ENCODE data around the gene ICA1L. TPM values are rescaled to one million over a fixed set of nuclear protein-coding genes. Genes with fewer than 3 reads are reported as not detected.

ICA1L gene
- total and polyA plus RNA-seq, 2 of the 13 experiments (the other 11 are each of a cell fraction or from before 2014, with no cell fraction given): 1.5 to 2.4 TPM

GRCh38 chr2:202881570-202881969 is 10.0 kb upstream of the ICA1L start (continued):
- no peak for TF ChIP-seq MZF1 (CRISPR knock-in tag; IDR thresholded peaks at IDR 0.05; ENCODE audit: borderline replicate concordance)
- TF ChIP-seq ZNF678 (CRISPR knock-in tag; IDR thresholded peaks at IDR 0.05): no peak
- peak; percentile 78; the same call in 1 of the 2 replicates for TF ChIP-seq HMG20A (CRISPR knock-in tag; IDR thresholded peaks at IDR 0.05; ENCODE audit: borderline replicate concordance)
- TF ChIP-seq FOXO4 (CRISPR knock-in tag; conservative IDR thresholded peaks at IDR 0.05): no peak
- TF ChIP-seq ZNF296 (CRISPR knock-in tag; conservative IDR thresholded peaks at IDR 0.05): no peak
- TF ChIP-seq USF2 (IDR thresholded peaks at IDR 0.05; ENCODE audit: low read depth, low read length): no peak
- no peak for TF ChIP-seq USF2 (CRISPR knock-in tag; IDR thresholded peaks at IDR 0.05; ENCODE audit: borderline replicate concordance)
- no peak for TF ChIP-seq FOXC1 (CRISPR knock-in tag; IDR thresholded peaks at IDR 0.05; ENCODE audit: borderline replicate concordance)
- TF ChIP-seq HDAC6 (IDR thresholded peaks at IDR 0.05; ENCODE audit: low read depth, low read length): no peak
- no peak for TF ChIP-seq ZBTB8A (CRISPR knock-in tag; IDR thresholded peaks at IDR 0.05; ENCODE audit: borderline replicate concordance, low read depth)
- no peak for TF ChIP-seq ZNF431 (CRISPR knock-in tag; IDR thresholded peaks at IDR 0.05; ENCODE audit: borderline replicate concordance, low read depth)
- no peak for TF ChIP-seq BRD4 (CRISPR knock-in tag; IDR thresholded peaks at IDR 0.05)
- peak; percentile 57 for TF ChIP-seq GATAD2A (CRISPR knock-in tag; IDR thresholded peaks at IDR 0.05)
- peak; percentile 53; the same call in 1 of the 2 replicates for TF ChIP-seq DPF2 (CRISPR knock-in tag; IDR thresholded peaks at IDR 0.05; ENCODE audit: borderline replicate concordance, low read depth)
- no peak for TF ChIP-seq ZNF598 (CRISPR knock-in tag; IDR thresholded peaks at IDR 0.05; ENCODE audit: borderline replicate concordance)
- TF ChIP-seq PHB2 (IDR thresholded peaks at IDR 0.05; ENCODE audit: partially characterized antibody): no peak
- no peak for TF ChIP-seq ZNF430 (CRISPR knock-in tag; IDR thresholded peaks at IDR 0.05)
- peak; percentile 82 for TF ChIP-seq FOXP4 (CRISPR knock-in tag; IDR thresholded peaks at IDR 0.05)
- TF ChIP-seq HHEX (CRISPR knock-in tag; IDR thresholded peaks at IDR 0.05): peak; percentile 78
- 0 out of 2 replicates have a peak, but pooled peaks have one; percentile 34 for TF ChIP-seq HOXA3 (CRISPR knock-in tag; IDR thresholded peaks at IDR 0.05)
- no peak for TF ChIP-seq SOX6 (IDR thresholded peaks at IDR 0.05)
- TF ChIP-seq SOX6 (CRISPR knock-in tag; IDR thresholded peaks at IDR 0.05): peak; percentile 33; the same call in 1 of the 2 replicates
- 0 out of 2 replicates have a peak, but pooled peaks have one; percentile 33 for TF ChIP-seq ZMYM4 (CRISPR knock-in tag; IDR thresholded peaks at IDR 0.05)
- TF ChIP-seq JUN (CRISPR knock-in tag; IDR thresholded peaks at IDR 0.05): no peak
- TF ChIP-seq NR2F1 (CRISPR knock-in tag; IDR thresholded peaks at IDR 0.05): peak; percentile 61 to 86
- peak; percentile 66 for TF ChIP-seq FOXA3 (CRISPR knock-in tag; IDR thresholded peaks at IDR 0.05)
- TF ChIP-seq ZNF557 (CRISPR knock-in tag; IDR thresholded peaks at IDR 0.05): no peak
- TF ChIP-seq FOSL1 (CRISPR knock-in tag; IDR thresholded peaks at IDR 0.05; ENCODE audit: borderline replicate concordance): peak; percentile 60; the same call in 1 of the 2 replicates
- peak; percentile 53 for TF ChIP-seq RXRB (CRISPR knock-in tag; IDR thresholded peaks at IDR 0.05; ENCODE audit: borderline replicate concordance)

All from HepG2 (cell line).